Measurements from ENCODE around the gene TINCR.

GRCh38 chr19:5615756-5616327 lies 48.1 kb upstream of the TINCR start:
- TF ChIP-seq POLR2AphosphoS5 (IDR thresholded peaks at IDR 0.05; ENCODE audit: low read depth, low read length), result no peak
- no peak for TF ChIP-seq TAF1 (IDR thresholded peaks at IDR 0.05; ENCODE audit: borderline replicate concordance, insufficient read depth, low read length)
